ENCODE results near the gene NKAIN2.

- TF ChIP-seq CTCF (IDR thresholded peaks at IDR 0.05; ENCODE audit: low read length) = no peak
- TF ChIP-seq EZH2phosphoT487 (IDR thresholded peaks at IDR 0.05; ENCODE audit: low read length) = no peak
- no peak for TF ChIP-seq EZH2 (optimal IDR thresholded peaks at IDR 0.05; ENCODE audit: low read depth, low read length)
Observed at GRCh38 chr6:124466949-124467348, 663.3 kb downstream of the NKAIN2 start.
